ENCODE measurements around the gene CAMSAP3. TPM values are rescaled to one million over a fixed set of nuclear protein-coding genes. Genes with fewer than 3 reads are reported as not detected.

Gene CAMSAP3
- total RNA-seq, 1 donor from 2014 or later, result 25.6 TPM

GRCh38 chr19:7596211-7596937 is 711 bp downstream of the CAMSAP3 start:
- no peak for TF ChIP-seq CTCF (IDR thresholded peaks at IDR 0.05)
- intact Hi-C loops (cut with DNase I), result no loop called here
- ATAC-seq (peak; percentile 5 to 28), DNase-seq (no peak)
- peak overlapping the region; percentile 56 for H3K27ac ChIP-seq
- H3K4me1 ChIP-seq, result peaks cover 3% of the 10 kb centered on the region
- no peaks in the 10 kb centered on the region for H3K9me3 ChIP-seq
- peak overlapping the region; percentile 57 for H3K4me3 ChIP-seq
- H3K27me3 ChIP-seq (ENCODE audit: low read depth), result peaks cover 35% of the 10 kb centered on the region
- no peaks in the 10 kb centered on the region for H3K36me3 ChIP-seq

GRCh38 chr19:7597689-7598088 is 2.0 kb downstream of the CAMSAP3 start:
- peaks cover 3% of the 10 kb centered on the region for H3K4me1 ChIP-seq
- no peak overlapping the region for H3K4me3 ChIP-seq
- intact Hi-C loops (cut with DNase I), result no loop called here
- H3K27me3 ChIP-seq (ENCODE audit: low read depth), result peaks cover 36% of the 10 kb centered on the region
- no peak for ATAC-seq
- no peak for TF ChIP-seq CTCF (IDR thresholded peaks at IDR 0.05)
- DNase-seq, result no peak
- H3K9me3 ChIP-seq, result no peaks in the 10 kb centered on the region
- H3K36me3 ChIP-seq, result no peaks in the 10 kb centered on the region
- H3K27ac ChIP-seq, result no peak overlapping the region

- Histone ChIP-seq H3K4me3 (no peak overlapping the region), H3K27ac (no peak overlapping the region), H3K27me3 (ENCODE audit: low read depth) (peaks cover 36% of the 10 kb centered on the region), H3K36me3 (no peaks in the 10 kb centered on the region), H3K9me3 (no peaks in the 10 kb centered on the region), H3K4me1 (peaks cover 3% of the 10 kb centered on the region)
- ATAC-seq (no peak), DNase-seq (no peak)
- intact Hi-C loops (cut with DNase I), result no loop called here
- TF ChIP-seq CTCF (IDR thresholded peaks at IDR 0.05), result no peak
Measured at GRCh38 chr19:7598180-7598579, 2.5 kb downstream of the CAMSAP3 start.

GRCh38 chr19:7600721-7601120 is 5.1 kb downstream of the CAMSAP3 start:
- intact Hi-C loops (cut with DNase I), result no loop called here
- Histone ChIP-seq H3K27me3 (ENCODE audit: low read depth) (peaks cover 30% of the 10 kb centered on the region), H3K36me3 (no peaks in the 10 kb centered on the region), H3K27ac (no peak overlapping the region), H3K4me1 (peaks cover 3% of the 10 kb centered on the region), H3K9me3 (no peaks in the 10 kb centered on the region), H3K4me3 (no peak overlapping the region)
- TF ChIP-seq CTCF (IDR thresholded peaks at IDR 0.05), result no peak
- ATAC-seq (no peak), DNase-seq (no peak)

GRCh38 chr19:7602240-7602934 is 6.7 kb downstream of the CAMSAP3 start:
- Histone ChIP-seq H3K27ac (peak overlapping the region; percentile 38), H3K27me3 (ENCODE audit: low read depth) (peaks cover 19% of the 10 kb centered on the region), H3K36me3 (peaks cover 6% of the 10 kb centered on the region), H3K9me3 (no peaks in the 10 kb centered on the region), H3K4me1 (no peaks in the 10 kb centered on the region), H3K4me3 (no peak overlapping the region)
- intact Hi-C loops (cut with DNase I), result no loop called here
- ATAC-seq (peak; percentile 70), DNase-seq (peak; percentile 74)
- no peak for TF ChIP-seq CTCF (IDR thresholded peaks at IDR 0.05)
